NCI-H2081 treated with DMSO at 0.1 percent for 48 hours (cell line): ENCODE data around the gene ZNF628.

ENCODE experiments used
- DNase-seq: peaks from one replicate; lab custom pipeline; 2025; lab: John Stamatoyannopoulos, UW

Gene ZNF628

GRCh38 chr19:55497763-55498162 is 21.3 kb downstream of the ZNF628 start:
- no peak for DNase-seq

GRCh38 chr19:55498246-55498840 is 21.9 kb downstream of the ZNF628 start:
- peak; percentile 74 for DNase-seq

- DNase-seq, result no peak
Measured at GRCh38 chr19:55500368-55500952, 24.0 kb downstream of the ZNF628 start.

GRCh38 chr19:55502197-55502952 is 26.0 kb downstream of the ZNF628 start:
- DNase-seq, result no peak

GRCh38 chr19:55503157-55503501 is 26.7 kb downstream of the ZNF628 start:
- DNase-seq, result no peak

- DNase-seq, result peak; percentile 75
Measured at GRCh38 chr19:55503502-55504251, 27.3 kb downstream of the ZNF628 start.

GRCh38 chr19:55504252-55504603 is 27.8 kb downstream of the ZNF628 start:
- no peak for DNase-seq

GRCh38 chr19:55504981-55505380 is 28.6 kb downstream of the ZNF628 start:
- DNase-seq, result no peak

- no peak for DNase-seq
Measured at GRCh38 chr19:55508120-55508519, 31.7 kb downstream of the ZNF628 start.

GRCh38 chr19:55516878-55517620 is 40.6 kb downstream of the ZNF628 start:
- peak; percentile 54 for DNase-seq

GRCh38 chr19:55519451-55520311 is 43.3 kb downstream of the ZNF628 start:
- no peak for DNase-seq

- DNase-seq, result no peak
Measured at GRCh38 chr19:55520691-55521292, 44.4 kb downstream of the ZNF628 start.

GRCh38 chr19:55525289-55526101 is 49.1 kb downstream of the ZNF628 start:
- DNase-seq, result no peak

- peak; percentile 51 for DNase-seq
Measured at GRCh38 chr19:55526216-55527196, 50.1 kb downstream of the ZNF628 start.

- DNase-seq, result no peak
Measured at GRCh38 chr19:55527197-55528029, 51.0 kb downstream of the ZNF628 start.

- DNase-seq, result no peak
Measured at GRCh38 chr19:55528030-55528803, 51.8 kb downstream of the ZNF628 start.
